SHP77 treated with DMSO at 0.1 percent for 48 hours (cell line): ENCODE data around the gene PNMA6A.
"Not testable (repeated sequence)": the region's sequence is repeated elsewhere in the genome, so short reads cannot be mapped to it uniquely, and the experiment has no call there.

Experiments
- DNase-seq: peaks from one replicate; lab custom pipeline; 2025; lab: John Stamatoyannopoulos, UW

PNMA6A gene

GRCh38 chrX:153075366-153075765 lies 3.1 kb downstream of the PNMA6A start:
- no peak for DNase-seq

- DNase-seq: not testable (repeated sequence)
Observed at GRCh38 chrX:153077437-153078135, 5.3 kb downstream of the PNMA6A start.

- DNase-seq: not testable (repeated sequence)
Observed at GRCh38 chrX:153083238-153083923, 11.1 kb downstream of the PNMA6A start.

- no peak for DNase-seq
Observed at GRCh38 chrX:153102418-153102817, 30.2 kb downstream of the PNMA6A start.

- DNase-seq: not testable (repeated sequence)
Observed at GRCh38 chrX:153104959-153105358, 32.7 kb downstream of the PNMA6A start.

GRCh38 chrX:153106092-153106801 lies 34.0 kb downstream of the PNMA6A start:
- DNase-seq: not testable (repeated sequence)

GRCh38 chrX:153110735-153111134 lies 38.5 kb downstream of the PNMA6A start:
- DNase-seq: not testable (repeated sequence)

- not testable (repeated sequence) for DNase-seq
Observed at GRCh38 chrX:153113851-153114250, 41.6 kb downstream of the PNMA6A start.

DNA sequence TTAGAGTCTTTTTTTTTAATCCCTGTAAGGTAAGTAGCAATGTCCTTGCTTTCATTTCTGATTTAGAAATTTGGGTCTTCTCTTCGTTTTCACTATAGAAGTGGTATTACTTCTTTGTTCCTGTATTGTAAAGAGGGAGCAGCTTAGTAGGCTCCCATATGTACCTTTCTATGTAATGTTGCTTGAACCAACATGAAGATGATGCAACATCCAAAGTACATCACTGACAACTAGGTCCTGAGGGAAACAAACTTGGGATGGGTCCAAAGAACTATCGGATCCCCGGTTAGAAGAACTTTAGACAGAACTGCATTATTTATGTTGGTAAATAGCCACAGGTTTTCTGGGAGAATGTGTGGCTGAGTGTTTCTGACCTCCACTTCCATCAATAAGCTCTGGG lies 45.5 kb downstream of the PNMA6A start:
- DNase-seq: not testable (repeated sequence)

DNA sequence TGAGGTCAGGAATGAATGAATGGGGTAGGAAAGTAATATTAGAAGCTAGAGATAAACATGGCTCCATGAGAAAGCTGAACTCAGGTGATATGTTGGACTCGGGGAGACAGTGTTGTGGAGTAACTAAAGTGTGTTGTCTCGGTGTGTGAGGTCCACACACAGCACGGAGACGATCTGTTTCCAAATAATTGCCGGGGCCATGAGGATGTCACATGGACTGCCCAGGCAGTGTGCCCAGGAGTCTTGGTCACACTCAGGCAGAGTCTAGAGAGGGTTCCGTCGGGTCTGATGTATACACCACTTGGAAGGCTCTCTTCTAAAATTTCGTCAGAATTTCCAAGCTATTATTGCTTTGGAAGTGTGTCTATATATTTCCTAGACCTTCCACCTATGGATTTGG lies 48.0 kb downstream of the PNMA6A start:
- not testable (repeated sequence) for DNase-seq

- not testable (repeated sequence) for DNase-seq
Observed at GRCh38 chrX:153123468-153123867, 51.2 kb downstream of the PNMA6A start.
